AG08395 (cell line): ENCODE measurements around the gene BAX.
"Not testable (repeated sequence)": the region's sequence is repeated elsewhere in the genome, so short reads cannot be mapped to it uniquely, and the experiment has no call there.

Source experiments
- DNase-seq: peaks from one replicate; pipeline ENCODE4 v3.0.0; 2012; ENCODE audit warnings: mixed read lengths, low spot score

BAX gene

DNA sequence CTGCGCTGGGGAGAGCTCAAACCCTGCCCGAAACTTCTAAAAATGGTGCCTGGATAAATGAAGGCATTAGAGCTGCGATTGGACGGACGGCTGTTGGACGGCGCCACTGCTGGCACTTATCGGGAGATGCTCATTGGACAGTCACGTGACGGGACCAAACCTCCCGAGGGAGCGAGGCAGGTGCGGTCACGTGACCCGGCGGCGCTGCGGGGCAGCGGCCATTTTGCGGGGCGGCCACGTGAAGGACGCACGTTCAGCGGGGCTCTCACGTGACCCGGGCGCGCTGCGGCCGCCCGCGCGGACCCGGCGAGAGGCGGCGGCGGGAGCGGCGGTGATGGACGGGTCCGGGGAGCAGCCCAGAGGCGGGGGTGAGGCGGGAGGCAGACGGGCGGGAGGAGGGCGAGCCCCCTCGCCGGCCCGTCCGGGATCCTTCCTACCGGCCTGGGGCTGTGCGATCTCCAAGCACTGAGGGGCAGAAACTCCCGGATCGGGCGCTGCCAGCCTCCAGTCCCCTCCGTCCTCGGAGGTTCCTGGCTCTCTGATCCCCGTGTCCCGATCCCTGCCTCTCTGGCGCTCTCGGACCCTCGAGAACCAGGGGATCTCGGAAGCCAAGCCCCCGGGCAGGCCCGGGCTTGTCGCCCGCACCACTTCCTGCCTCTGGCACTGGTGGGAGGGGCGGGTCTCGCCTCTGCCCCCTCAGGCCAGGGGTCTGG is at the start of gene BAX:
TSS of gene BAX (plus strand) at position 281 of the 713 bp plus-strand sequence. CDS start at position 335, 54 bp downstream.
- DNase-seq = peak; percentile 97

DNA sequence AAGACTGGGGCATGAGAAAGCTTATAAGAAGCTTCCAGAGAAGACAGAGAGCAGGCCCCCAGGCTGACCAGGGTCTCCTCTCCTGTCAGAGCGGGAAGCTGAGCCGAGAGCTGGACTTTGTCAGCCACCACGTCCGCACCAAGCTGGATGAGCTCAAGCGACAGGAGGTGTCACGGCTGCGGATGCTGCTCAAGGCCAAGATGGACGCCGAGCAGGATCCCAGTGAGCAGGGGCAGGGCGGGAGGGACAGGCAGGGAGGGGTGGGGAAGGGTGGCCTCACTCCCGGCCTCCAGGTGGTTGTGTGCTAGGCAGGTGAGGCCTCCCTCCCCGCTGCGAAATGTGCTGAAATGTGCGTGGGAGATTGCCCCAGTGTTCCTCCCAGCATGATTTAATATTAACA is 49.0 kb upstream of the BAX start:
- DNase-seq = no peak

DNA sequence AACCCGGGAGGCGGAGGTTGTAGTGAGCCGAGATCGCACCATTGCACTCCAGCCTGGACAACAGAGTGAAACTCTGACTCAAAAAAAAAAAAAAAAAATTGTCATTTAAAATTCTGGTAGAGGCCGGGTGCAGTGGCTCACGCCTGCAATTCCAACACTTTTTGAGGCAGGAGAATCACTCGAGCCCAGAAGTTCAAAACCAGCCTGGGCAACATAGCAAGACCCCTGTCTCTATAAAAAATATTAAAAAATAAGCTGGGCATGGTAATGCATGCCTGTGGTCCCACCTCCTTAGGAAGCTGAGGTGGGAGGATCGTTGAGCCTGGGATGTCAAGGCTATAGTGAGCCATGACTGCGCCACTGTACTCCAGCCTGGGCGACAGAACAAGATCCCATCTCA is 48.4 kb upstream of the BAX start:
- DNase-seq = no peak

- no peak for DNase-seq
These were observed 47.0 kb upstream of the BAX start for GRCh38 chr19:48907671-48908070.

DNA sequence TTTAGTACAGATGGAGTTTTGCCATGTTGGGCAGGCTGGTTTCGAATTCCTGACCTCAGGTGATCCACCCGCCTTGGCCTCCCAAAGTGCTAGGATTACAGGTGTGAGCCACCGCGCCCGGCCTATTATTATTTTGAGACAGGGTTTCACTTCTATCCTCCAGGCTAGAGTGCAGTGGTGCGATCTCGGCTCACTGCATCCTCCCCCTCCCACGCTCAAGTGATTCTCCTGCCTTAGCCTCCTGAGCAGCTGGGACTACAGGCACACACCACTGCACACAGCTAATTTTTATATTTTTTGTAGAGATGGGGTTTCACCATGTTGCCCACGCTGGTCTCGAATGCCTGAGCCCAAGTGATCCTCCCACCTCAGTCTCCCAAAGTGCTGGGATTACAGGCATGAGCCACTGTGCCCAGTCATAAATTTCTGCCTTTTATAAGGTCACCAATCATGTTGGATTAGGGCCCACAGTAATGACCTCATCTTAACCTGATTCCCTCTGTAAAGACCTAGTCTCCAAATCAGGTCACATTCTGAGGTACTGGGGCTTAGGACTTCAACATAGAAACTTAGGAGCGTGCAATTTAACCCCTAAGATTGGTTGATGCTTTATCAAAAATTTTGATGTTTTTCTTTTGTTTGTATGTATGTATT is 45.1 kb upstream of the BAX start:
- not testable (repeated sequence) for DNase-seq

DNA sequence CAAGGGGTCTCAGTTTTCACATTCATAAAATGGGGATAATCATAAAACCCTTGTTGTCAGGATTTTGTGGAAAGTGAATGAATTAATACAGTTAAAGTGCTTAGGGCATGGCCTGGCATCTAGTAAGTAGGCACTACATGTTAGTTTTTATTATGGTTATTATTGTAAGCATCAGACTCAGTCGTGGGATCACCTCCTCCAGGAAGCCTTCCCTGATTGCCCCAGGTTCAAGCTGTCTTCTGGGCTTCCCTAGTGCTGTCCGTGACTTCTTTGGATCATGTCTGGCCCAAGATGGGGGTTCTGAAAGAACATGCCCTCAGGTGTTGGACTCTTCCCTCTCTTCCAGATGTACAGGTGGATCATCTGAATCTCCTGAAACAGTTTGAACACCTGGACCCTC is 43.9 kb upstream of the BAX start:
- no peak for DNase-seq

GRCh38 chr19:48913114-48913889 is 41.4 kb upstream of the BAX start:
- DNase-seq = no peak

DNA sequence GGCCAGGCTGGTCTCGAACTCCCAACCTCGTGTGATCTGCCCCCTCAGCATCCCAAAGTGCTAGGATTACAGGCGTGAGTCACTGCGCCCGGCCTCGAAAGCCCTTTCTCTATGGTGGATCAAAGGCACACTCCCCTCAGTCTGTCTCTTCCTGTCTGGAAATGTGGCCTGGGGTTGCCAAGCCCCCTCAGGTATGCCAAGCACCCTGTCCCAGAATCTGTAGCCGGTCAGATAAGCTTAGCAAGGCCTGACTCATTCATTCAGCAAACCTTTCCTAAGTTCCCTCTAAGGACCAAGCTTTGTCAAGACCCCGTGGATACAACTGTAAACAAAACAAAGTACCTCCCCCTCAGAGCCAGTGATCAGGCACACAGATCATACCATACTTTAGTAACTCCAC is 40.5 kb upstream of the BAX start:
- DNase-seq = no peak

DNA sequence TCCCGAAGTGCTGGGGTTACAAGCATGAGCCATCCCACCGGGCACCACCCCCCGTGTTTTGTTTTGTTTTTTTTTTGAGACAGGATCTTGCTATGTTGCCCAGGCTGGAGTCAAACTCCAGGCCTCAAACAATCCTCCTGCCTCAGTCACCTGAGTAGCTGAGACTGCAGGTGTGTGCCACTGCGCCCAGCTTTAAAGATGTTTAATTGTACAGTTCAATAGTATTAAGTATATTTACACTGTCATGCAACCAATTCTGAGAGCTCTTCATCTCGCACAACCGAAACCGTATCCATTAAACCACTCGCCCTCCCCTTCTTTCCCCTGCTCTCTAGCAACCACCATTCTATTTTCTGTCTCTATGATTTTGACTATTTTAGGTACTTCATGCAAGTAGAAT is 38.9 kb upstream of the BAX start:
- no peak for DNase-seq

DNA sequence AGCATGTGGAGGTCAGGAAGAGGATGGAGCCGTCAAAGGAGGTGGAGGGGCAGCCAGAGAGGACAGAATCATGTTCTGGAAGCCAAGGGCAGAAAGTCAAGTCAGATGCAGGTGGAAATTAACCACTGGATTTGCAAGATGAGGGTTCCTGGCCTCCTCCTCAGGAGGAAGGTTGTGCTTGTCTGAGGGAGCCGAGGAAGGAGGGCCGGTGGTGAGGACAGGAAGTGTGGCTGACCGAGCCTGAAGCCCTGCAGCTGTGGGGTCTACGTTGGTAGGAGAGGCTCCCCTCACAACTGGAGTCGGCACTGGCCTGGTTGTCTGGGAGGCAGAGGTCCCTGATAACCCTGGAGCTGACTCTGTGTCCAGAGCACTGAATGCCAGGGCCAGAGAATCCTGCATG is 36.6 kb upstream of the BAX start:
- DNase-seq = no peak

DNA sequence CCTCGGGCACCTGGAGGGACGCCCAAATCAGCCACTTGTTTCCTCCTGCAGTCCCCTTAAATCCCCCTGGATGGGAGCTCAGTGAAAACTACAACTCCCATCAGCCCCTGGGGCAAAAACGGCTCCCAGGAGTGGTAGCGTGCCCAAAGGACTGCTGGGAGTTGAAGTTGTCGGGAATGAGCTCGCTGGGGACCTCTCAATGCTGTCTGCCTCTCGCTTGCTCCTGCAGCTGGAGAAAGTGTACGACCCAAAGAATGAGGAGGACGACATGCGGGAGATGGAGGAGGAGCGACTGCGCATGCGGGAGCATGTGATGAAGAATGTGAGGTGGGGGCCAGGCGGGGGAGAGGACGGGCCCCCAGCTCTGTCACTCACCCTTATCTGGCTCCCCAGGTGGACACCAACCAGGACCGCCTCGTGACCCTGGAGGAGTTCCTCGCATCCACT is 35.9 kb upstream of the BAX start:
- peak; percentile 37 for DNase-seq

- DNase-seq = not testable (repeated sequence)
These were observed 35.4 kb upstream of the BAX start for GRCh38 chr19:48919271-48919670.

DNA sequence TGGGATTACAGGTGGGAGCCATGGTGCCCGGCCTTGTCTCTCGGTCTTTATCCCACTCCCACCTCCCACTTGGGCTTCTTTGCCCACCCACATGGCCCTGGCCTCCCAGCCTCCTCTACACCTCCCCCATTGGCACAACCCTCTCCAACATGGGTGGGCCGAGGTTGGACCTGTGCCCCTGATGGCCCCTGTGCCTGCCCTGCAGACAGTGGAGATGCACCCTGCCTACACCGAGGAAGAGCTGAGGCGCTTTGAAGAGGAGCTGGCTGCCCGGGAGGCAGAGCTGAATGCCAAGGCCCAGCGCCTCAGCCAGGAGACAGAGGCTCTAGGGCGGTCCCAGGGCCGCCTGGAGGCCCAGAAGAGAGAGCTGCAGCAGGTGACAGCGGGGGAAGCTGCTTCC is 33.7 kb upstream of the BAX start:
- no peak for DNase-seq

DNA sequence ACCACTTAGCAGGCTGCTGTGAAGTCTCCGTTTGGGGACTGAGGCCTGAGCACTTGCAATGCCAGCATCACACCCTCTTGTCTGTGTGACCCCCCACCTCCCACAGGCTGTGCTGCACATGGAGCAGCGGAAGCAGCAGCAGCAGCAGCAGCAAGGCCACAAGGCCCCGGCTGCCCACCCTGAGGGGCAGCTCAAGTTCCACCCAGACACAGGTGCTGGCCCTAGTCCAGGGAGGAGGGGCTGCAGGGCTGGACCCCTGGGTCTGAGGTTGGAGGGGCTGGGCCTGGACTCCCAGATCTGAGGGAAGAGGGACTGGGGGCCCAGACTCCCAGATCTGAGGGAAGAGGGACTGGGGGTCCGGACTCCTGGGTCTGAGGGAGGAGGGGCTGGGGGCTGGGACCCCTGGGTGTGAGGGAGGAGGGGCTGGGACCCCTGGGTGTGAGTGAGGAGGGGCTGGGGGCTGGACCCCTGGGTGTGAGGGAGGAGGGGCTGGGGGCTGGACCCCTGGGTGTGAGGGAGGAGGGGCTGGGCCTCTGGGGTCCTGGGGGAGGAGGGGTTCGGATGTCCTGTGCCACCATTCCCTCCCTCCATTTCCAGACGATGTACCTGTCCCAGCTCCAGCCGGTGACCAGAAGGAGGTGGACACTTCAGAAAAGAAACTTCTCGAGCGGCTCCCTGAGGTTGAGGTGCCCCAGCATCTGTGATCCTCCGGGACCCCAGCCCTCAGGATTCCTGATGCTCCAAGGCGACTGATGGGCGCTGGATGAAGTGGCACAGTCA is 32.8 kb upstream of the BAX start:
- DNase-seq = no peak

DNA sequence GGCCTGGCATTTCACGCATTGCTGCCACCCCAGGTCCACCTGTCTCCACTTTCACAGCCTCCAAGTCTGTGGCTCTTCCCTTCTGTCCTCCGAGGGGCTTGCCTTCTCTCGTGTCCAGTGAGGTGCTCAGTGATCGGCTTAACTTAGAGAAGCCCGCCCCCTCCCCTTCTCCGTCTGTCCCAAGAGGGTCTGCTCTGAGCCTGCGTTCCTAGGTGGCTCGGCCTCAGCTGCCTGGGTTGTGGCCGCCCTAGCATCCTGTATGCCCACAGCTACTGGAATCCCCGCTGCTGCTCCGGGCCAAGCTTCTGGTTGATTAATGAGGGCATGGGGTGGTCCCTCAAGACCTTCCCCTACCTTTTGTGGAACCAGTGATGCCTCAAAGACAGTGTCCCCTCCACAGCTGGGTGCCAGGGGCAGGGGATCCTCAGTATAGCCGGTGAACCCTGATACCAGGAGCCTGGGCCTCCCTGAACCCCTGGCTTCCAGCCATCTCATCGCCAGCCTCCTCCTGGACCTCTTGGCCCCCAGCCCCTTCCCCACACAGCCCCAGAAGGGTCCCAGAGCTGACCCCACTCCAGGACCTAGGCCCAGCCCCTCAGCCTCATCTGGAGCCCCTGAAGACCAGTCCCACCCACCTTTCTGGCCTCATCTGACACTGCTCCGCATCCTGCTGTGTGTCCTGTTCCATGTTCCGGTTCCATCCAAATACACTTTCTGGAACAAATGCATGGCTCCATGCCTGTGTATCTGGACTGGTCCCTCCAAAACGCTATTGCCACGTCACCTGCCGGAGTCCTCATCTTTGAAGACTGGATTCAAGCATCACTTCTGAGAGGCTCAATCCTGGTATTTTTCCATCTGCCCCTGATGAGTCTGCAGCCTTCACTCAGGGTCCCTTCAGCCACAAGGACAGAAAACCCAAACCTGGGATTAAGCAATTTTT is 31.9 kb upstream of the BAX start:
- DNase-seq = no peak

GRCh38 chr19:48925240-48925843 is 29.3 kb upstream of the BAX start:
- peak; percentile 64 for DNase-seq

DNA sequence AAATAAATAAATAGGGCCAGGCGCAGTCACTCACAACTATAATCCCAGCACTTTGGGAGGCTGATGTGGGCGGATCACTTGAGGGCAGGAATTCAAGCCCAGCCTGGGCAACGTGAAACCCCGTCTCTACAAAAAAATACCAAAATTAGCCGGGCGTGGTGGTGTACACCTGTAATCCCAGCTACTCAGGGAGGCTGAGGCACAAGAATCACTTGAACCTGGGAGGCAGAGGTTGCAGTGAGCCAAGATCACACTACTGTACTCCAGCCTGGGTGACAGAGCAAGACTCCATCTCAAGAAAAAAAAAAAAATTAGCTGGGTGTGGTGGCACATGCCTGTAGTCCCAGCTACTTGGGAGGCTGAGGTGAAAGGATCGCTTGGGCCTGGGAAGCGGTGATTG is 28.8 kb upstream of the BAX start:
- not testable (repeated sequence) for DNase-seq

DNA sequence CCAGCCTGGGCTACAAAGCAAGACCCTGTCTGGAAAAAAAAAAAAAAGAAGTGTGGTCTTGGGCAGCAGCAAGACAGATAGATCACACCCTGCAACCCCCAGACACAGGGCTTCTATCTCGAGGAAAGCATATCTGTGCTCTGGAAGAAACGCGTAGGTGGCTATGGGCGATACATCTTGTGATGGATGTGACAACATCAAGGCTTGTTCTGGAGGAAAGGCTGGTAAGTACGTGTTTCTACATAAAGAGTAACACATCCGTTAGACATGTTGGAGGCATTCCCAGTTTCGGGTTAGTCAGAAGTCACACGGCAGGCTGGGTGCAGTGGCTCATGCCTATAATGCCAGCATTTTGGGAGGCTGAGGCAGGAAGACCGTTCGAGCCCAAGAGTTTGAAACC is 27.8 kb upstream of the BAX start:
- peak; percentile 86 for DNase-seq

DNA sequence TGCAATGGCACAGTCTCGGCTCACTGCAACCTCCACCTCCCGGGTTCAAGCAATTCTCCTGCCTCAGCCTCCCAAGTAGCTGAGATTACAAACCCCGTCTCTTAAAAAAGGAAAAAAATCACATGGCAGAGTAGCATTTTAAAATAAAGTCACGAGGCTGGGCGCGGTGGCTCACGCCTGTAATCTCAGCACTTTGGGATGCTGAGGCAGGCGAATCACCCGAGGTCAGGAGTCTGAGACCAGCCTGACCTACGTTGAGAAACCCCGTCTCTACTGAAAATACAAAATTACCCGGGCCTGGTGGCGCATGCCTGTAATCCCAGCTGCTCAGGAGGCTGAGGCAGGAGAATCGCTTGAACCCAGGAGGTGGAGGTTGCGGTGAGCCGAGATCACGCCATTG is 27.0 kb upstream of the BAX start:
- not testable (repeated sequence) for DNase-seq

DNA sequence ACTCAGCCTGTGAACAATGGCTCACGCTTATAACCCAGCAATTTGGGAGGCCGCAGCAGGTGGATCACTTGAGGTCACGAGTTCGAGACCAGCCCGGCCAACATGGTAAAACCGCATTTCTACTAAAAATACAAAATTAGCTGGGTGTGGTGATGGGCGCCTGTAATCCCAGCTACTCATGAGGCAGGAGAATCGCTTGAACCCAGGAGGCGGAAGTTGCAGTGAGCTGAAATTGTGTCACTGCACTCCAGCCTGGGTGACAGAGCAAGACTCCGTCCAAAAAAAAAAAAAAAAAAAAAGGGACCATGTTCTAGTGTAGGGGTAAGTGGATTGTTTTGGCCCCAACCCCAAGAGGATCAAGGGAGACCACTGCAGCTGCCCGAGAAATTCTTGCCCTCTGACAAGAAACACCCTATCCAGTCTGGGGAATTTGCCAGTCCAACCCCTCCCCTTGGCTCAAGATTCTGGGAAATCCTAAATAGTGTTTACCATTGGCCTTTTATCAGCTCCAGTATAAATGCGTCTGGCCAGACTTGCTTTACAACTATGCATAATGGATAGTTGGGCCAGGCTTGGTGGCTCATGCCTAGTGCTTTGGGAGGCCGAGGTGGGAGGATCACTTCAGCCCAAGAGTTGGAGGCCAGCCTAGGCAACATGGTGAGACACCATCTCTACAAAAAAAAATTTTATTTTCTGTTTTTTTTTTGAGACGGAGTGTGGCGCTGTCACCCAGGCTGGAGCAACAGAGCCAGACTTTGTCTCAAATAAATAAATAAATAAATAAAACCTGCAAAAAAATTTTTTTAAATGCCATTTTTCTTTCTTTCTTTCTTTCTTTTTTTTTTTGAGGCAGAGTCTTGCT is 26.3 kb upstream of the BAX start:
- DNase-seq = no peak
